IPS DF 6.9 (cell line): ENCODE results near the gene XRCC2.
"Not testable (repeated sequence)": the region's sequence is repeated elsewhere in the genome, so short reads cannot be mapped to it uniquely, and the experiment has no call there.

Experiments used
- DNase-seq: peaks from one replicate; pipeline ENCODE4 v3.0.0-alpha.2; 2013; ENCODE audit warnings: low read depth, low spot score
- H3K27ac ChIP-seq: one replicate; pipeline ENCODE4 v1.5.1; 2013; ENCODE audit warnings: low read length, control low read depth
- H3K27me3 ChIP-seq: 2 replicates; pipeline ENCODE4 v1.6.1; 2013; ENCODE audit warnings: mild to moderate bottlenecking, low read length; ENCODE audit not compliant: control insufficient read depth, insufficient read depth
- H3K36me3 ChIP-seq: 2 replicates; pipeline ENCODE4 v1.6.1; 2013; ENCODE audit warnings: low read length; ENCODE audit not compliant: control insufficient read depth, insufficient read depth
- H3K4me1 ChIP-seq: 2 replicates; pipeline ENCODE4 v1.6.1; 2013; ENCODE audit warnings: low read length; ENCODE audit not compliant: control insufficient read depth, insufficient read depth
- H3K4me3 ChIP-seq: 2 replicates; pipeline ENCODE4 v1.5.1; 2013; ENCODE audit warnings: mild to moderate bottlenecking, low read length
- H3K9me3 ChIP-seq: 2 replicates; pipeline ENCODE4 v1.6.1; 2013; ENCODE audit warnings: low read length, inconsistent platforms; ENCODE audit not compliant: control insufficient read depth, insufficient read depth
- WGBS: extraction: QIAGEN DNeasy Blood & Tissue Kit; methylation state at CpG from one replicate; pipeline ENCODE4 v1.1.7; 2013; ENCODE audit warnings: mixed read lengths, missing lambda C conversion rate; ENCODE audit not compliant: insufficient read length, insufficient coverage; 5-methylcytosine and 5-hydroxymethylcytosine counted together

The XRCC2 gene

GRCh38 chr7:152675759-152676636 is at the start of gene XRCC2:
Gene XRCC2, minus strand, starts transcription at chr7:152676141. Its CDS starts 62 bp downstream, at chr7:152676079.
- no CpG with 5 or more reads among the region's 63 CpGs for WGBS
- Histone ChIP-seq H3K27me3 (no peaks in the 10 kb centered on the region), H3K36me3 (no peaks in the 10 kb centered on the region), H3K27ac (no peak within 1 kb of the TSS), H3K9me3 (no peaks in the 10 kb centered on the region), H3K4me1 (no peaks in the 10 kb centered on the region), H3K4me3 (peak within 1 kb of the TSS; percentile 67)
- peak; percentile 66 for DNase-seq

- no peaks in the 10 kb centered on the region for H3K9me3 ChIP-seq
- H3K27me3 ChIP-seq: no peaks in the 10 kb centered on the region
- H3K4me3 ChIP-seq: no peak overlapping the region
- no peaks in the 10 kb centered on the region for H3K4me1 ChIP-seq
- WGBS: no CpG with 5 or more reads among the region's 2 CpGs
- H3K27ac ChIP-seq: no peak overlapping the region
- DNase-seq: no peak
- no peaks in the 10 kb centered on the region for H3K36me3 ChIP-seq
Measured at GRCh38 chr7:152723364-152723763, 47.4 kb upstream of the XRCC2 start.

- not testable (repeated sequence) for H3K9me3 ChIP-seq, H3K27me3 ChIP-seq, H3K36me3 ChIP-seq, H3K4me3 ChIP-seq, H3K4me1 ChIP-seq, DNase-seq, H3K27ac ChIP-seq
- WGBS: no CpG with 5 or more reads among the region's 1 CpG
Measured at GRCh38 chr7:152712412-152713042, 36.6 kb upstream of the XRCC2 start.

GRCh38 chr7:152711444-152711944 is 35.6 kb upstream of the XRCC2 start:
- Histone ChIP-seq H3K9me3 (no peaks in the 10 kb centered on the region), H3K4me3 (no peak overlapping the region), H3K4me1 (no peaks in the 10 kb centered on the region), H3K27me3 (no peaks in the 10 kb centered on the region), H3K27ac (no peak overlapping the region), H3K36me3 (no peaks in the 10 kb centered on the region)
- DNase-seq: no peak
- WGBS: no CpG with 5 or more reads among the region's 9 CpGs

GRCh38 chr7:152710153-152710442 is 34.2 kb upstream of the XRCC2 start:
- DNase-seq: no peak
- no peaks in the 10 kb centered on the region for H3K36me3 ChIP-seq
- no peak overlapping the region for H3K27ac ChIP-seq
- H3K4me3 ChIP-seq: no peak overlapping the region
- no peaks in the 10 kb centered on the region for H3K9me3 ChIP-seq
- H3K27me3 ChIP-seq: no peaks in the 10 kb centered on the region
- no CpG with 5 or more reads among the region's 2 CpGs for WGBS
- no peaks in the 10 kb centered on the region for H3K4me1 ChIP-seq

GRCh38 chr7:152709287-152710152 is 33.6 kb upstream of the XRCC2 start:
- Histone ChIP-seq H3K4me3 (no peak overlapping the region), H3K36me3 (no peaks in the 10 kb centered on the region), H3K4me1 (no peaks in the 10 kb centered on the region), H3K27me3 (no peaks in the 10 kb centered on the region), H3K27ac (no peak overlapping the region), H3K9me3 (no peaks in the 10 kb centered on the region; the same call in 1 of the 2 replicates)
- no peak for DNase-seq
- WGBS: no CpG with 5 or more reads among the region's 5 CpGs

GRCh38 chr7:152704796-152705384 is 28.9 kb upstream of the XRCC2 start:
- Histone ChIP-seq H3K4me3 (no peak overlapping the region), H3K36me3 (no peaks in the 10 kb centered on the region), H3K9me3 (no peaks in the 10 kb centered on the region; the same call in 1 of the 2 replicates), H3K27ac (no peak overlapping the region), H3K4me1 (no peaks in the 10 kb centered on the region), H3K27me3 (no peaks in the 10 kb centered on the region)
- WGBS: no CpG with 5 or more reads among the region's 1 CpG
- no peak for DNase-seq

- no peaks in the 10 kb centered on the region for H3K9me3 ChIP-seq
- no peak overlapping the region for H3K27ac ChIP-seq
- H3K4me3 ChIP-seq: no peak overlapping the region
- H3K27me3 ChIP-seq: no peaks in the 10 kb centered on the region
- no peak for DNase-seq
- no peaks in the 10 kb centered on the region for H3K4me1 ChIP-seq
- no peaks in the 10 kb centered on the region for H3K36me3 ChIP-seq
Measured at GRCh38 chr7:152699079-152699478, 23.1 kb upstream of the XRCC2 start.

- H3K4me3 ChIP-seq, H3K4me1 ChIP-seq: not testable (repeated sequence)
- WGBS: no CpG with 5 or more reads among the region's 12 CpGs
Measured at GRCh38 chr7:152697268-152697974, 21.5 kb upstream of the XRCC2 start.

More at GRCh38 chr7:152697268-152697974, 21.5 kb upstream of the XRCC2 start:
- DNase-seq, H3K27ac ChIP-seq, H3K36me3 ChIP-seq, H3K27me3 ChIP-seq, H3K9me3 ChIP-seq: not testable (repeated sequence)
